NCI-H2196 (cell line): ENCODE measurements around the gene DPYSL3.
"Not testable (repeated sequence)": the region's sequence is repeated elsewhere in the genome, so short reads cannot be mapped to it uniquely, and the experiment has no call there.

Source experiments
- DNase-seq: peaks from one replicate; lab custom pipeline; 2025; ENCODE audit not compliant: unreplicated experiment; lab: John Stamatoyannopoulos, UW

DPYSL3 gene

GRCh38 chr5:147509710-147510651 is at the start of gene DPYSL3:
Gene DPYSL3, minus strand, starts transcription at chr5:147510068. Its CDS starts 210 bp downstream, at chr5:147509858.
- peak; percentile 68 for DNase-seq

- DNase-seq, result peak; percentile 79
Observed at GRCh38 chr5:147558826-147559225, 49.0 kb upstream of the DPYSL3 start.

- DNase-seq, result no peak
Observed at GRCh38 chr5:147557876-147558745, 48.2 kb upstream of the DPYSL3 start.

- no peak for DNase-seq
Observed at GRCh38 chr5:147555176-147555575, 45.3 kb upstream of the DPYSL3 start.

- peak; percentile 50 for DNase-seq
Observed at GRCh38 chr5:147554261-147554817, 44.5 kb upstream of the DPYSL3 start.

GRCh38 chr5:147553817-147554216 is 43.9 kb upstream of the DPYSL3 start:
- DNase-seq, result not testable (repeated sequence)

- DNase-seq, result no peak
Observed at GRCh38 chr5:147552897-147553296, 43.0 kb upstream of the DPYSL3 start.

- DNase-seq, result no peak
Observed at GRCh38 chr5:147551677-147552076, 41.8 kb upstream of the DPYSL3 start.

- no peak for DNase-seq
Observed at GRCh38 chr5:147547730-147548129, 37.9 kb upstream of the DPYSL3 start.

- DNase-seq, result no peak
Observed at GRCh38 chr5:147544556-147544955, 34.7 kb upstream of the DPYSL3 start.

GRCh38 chr5:147539053-147539452 is 29.2 kb upstream of the DPYSL3 start:
- DNase-seq, result no peak

- no peak for DNase-seq
Observed at GRCh38 chr5:147538236-147538635, 28.4 kb upstream of the DPYSL3 start.

- no peak for DNase-seq
Observed at GRCh38 chr5:147534172-147534951, 24.5 kb upstream of the DPYSL3 start.

- no peak for DNase-seq
Observed at GRCh38 chr5:147532156-147532555, 22.3 kb upstream of the DPYSL3 start.

GRCh38 chr5:147530530-147531389 is 20.9 kb upstream of the DPYSL3 start:
- no peak for DNase-seq

- DNase-seq, result no peak
Observed at GRCh38 chr5:147523069-147523468, 13.2 kb upstream of the DPYSL3 start.

GRCh38 chr5:147522435-147522834 is 12.6 kb upstream of the DPYSL3 start:
- DNase-seq, result peak; percentile 28

- DNase-seq, result no peak
Observed at GRCh38 chr5:147520450-147520849, 10.6 kb upstream of the DPYSL3 start.

- no peak for DNase-seq
Observed at GRCh38 chr5:147519380-147519779, 9.5 kb upstream of the DPYSL3 start.

- DNase-seq, result no peak
Observed at GRCh38 chr5:147517383-147517782, 7.5 kb upstream of the DPYSL3 start.
